SK-N-SH (cell line): ENCODE data around the gene DOCK4. TPM values are rescaled to one million over a fixed set of nuclear protein-coding genes. Genes with fewer than 3 reads are reported as not detected.

Source experiments
- CTCF ChIA-PET: fragments of 300-600, 350-600 bp; formaldehyde crosslinking; extraction: SDS; loops from one replicate; lab custom pipeline; 2021; lab: Yijun Ruan, JAX
- POLR2A ChIA-PET: fragments of 350-600 bp; sonication (Branson Sonifier 250); formaldehyde crosslinking; extraction: SDS; loops from one replicate; lab custom pipeline; 2020; ENCODE audit warnings: antibody characterized with exemption, inconsistent platforms; lab: Yijun Ruan, JAX
- DNase-seq: peaks from one replicate; pipeline ENCODE4 v3.0.0; 2012
- H2AFZ ChIP-seq: fragments of 200-600 bp; sonication (generic); 2 replicates; pipeline ENCODE4 v1.8.1; 2016; ENCODE audit warnings: antibody characterized with exemption, mild to moderate bottlenecking, low read depth
- H3F3A ChIP-seq: fragments of 200-600 bp; sonication (generic); replicated peaks from 2 replicates; pipeline ENCODE3; 2016; ENCODE audit warnings: antibody characterized with exemption, mild to moderate bottlenecking; ENCODE audit not compliant: insufficient read depth
- H3K27ac ChIP-seq, 2 experiments: fragments of 200-500 bp in 1 of 2; fragments of 200-600 bp in 1 of 2; sonication (Bioruptor generic) in 1 of 2; sonication (generic), shearing (Covaris generic) in 1 of 2; 2 replicates each; pipeline versions ENCODE4 v1.5.1 to v1.6.1; 2014 to 2016; ENCODE audit warnings: low read depth in 2 of 2, inconsistent platforms in 1 of 2, low read length in 1 of 2, mild to moderate bottlenecking in 1 of 2, mixed read lengths in 1 of 2
- H3K27me3 ChIP-seq: fragments of 200-600 bp; sonication (generic), shearing (Covaris generic); 2 replicates; pipeline ENCODE4 v1.6.1; 2016; ENCODE audit warnings: mixed run types; ENCODE audit not compliant: insufficient read depth
- H3K36me3 ChIP-seq, 2 experiments: fragments of 200-500 bp in 1 of 2; fragments of 200-600 bp in 1 of 2; sonication (Bioruptor generic) in 1 of 2; sonication (generic) in 1 of 2; replicated peaks in 1 of 2; 2 replicates each; pipeline versions ENCODE3 to v1.5.1; 2014 to 2016; ENCODE audit warnings: low read length in 1 of 2, mild to moderate bottlenecking in 1 of 2; ENCODE audit not compliant: insufficient read depth in 2 of 2, control insufficient read depth in 1 of 2
- H3K4me1 ChIP-seq, 2 experiments: fragments of 200-500 bp in 1 of 2; fragments of 200-600 bp in 1 of 2; sonication (Bioruptor generic) in 1 of 2; sonication (generic), shearing (Covaris generic) in 1 of 2; 2 replicates each; pipeline versions ENCODE4 v1.5.1 to v1.6.1; 2014 to 2016; ENCODE audit warnings: low read depth in 1 of 2, low read length in 1 of 2, mixed run types in 1 of 2; ENCODE audit not compliant: insufficient read depth in 2 of 2, control insufficient read depth in 1 of 2
- H3K4me2 ChIP-seq: fragments of 200-600 bp; sonication (generic), shearing (Covaris generic); 2 replicates; pipeline ENCODE4 v1.6.1; 2017; ENCODE audit warnings: mixed run types
- H3K4me3 ChIP-seq, 2 experiments: fragments of 200-500 bp in 1 of 2; fragments of 200-600 bp in 1 of 2; sonication (Bioruptor generic) in 1 of 2; sonication (generic), shearing (Covaris generic) in 1 of 2; 2 replicates each; pipeline versions ENCODE4 v1.5.1 to v1.8.1; 2014 to 2016; ENCODE audit warnings: low read depth in 2 of 2, inconsistent platforms in 1 of 2, low read length in 1 of 2, mild to moderate bottlenecking in 1 of 2, mixed read lengths in 1 of 2, moderate library complexity in 1 of 2
- H3K79me2 ChIP-seq: fragments of 200-600 bp; sonication (generic); 2 replicates; pipeline ENCODE4 v1.8.1; 2017; ENCODE audit warnings: mild to moderate bottlenecking; ENCODE audit not compliant: insufficient read depth
- H3K9ac ChIP-seq: fragments of 200-600 bp; sonication (generic); 2 replicates; pipeline ENCODE4 v1.6.1; 2017; ENCODE audit warnings: mixed run types
- H3K9me2 ChIP-seq: fragments of 200-600 bp; sonication (generic); 2 replicates; pipeline ENCODE4 v1.6.1; 2017; ENCODE audit warnings: mixed run types
- H3K9me3 ChIP-seq: fragments of 200-600 bp; sonication (generic); 2 replicates; pipeline ENCODE4 v1.6.1; 2017; ENCODE audit warnings: mixed run types, mild to moderate bottlenecking, moderate library complexity
- H4K20me1 ChIP-seq: fragments of 200-600 bp; sonication (generic); 2 replicates; pipeline ENCODE4 v1.6.1; 2017; ENCODE audit warnings: mild to moderate bottlenecking, mixed run types; ENCODE audit not compliant: insufficient read depth
- CHD2 ChIP-seq: fragments of 150-350 bp; IDR thresholded peaks from 2 replicates; pipeline ENCODE4 v1.6.1; 2018; ENCODE audit warnings: low read length; ENCODE audit not compliant: partially characterized antibody
- ELF1 ChIP-seq: IDR thresholded peaks from 2 replicates; pipeline ENCODE4 v1.4.0; 2012
- EP300 ChIP-seq, 2 experiments: IDR thresholded peaks; 2 replicates each; pipeline versions ENCODE4 v1.4.0 to v1.6.1; 2012; ENCODE audit warnings: borderline replicate concordance in 1 of 2, low read depth in 1 of 2, low read length in 1 of 2
- EZH2phosphoT487 ChIP-seq: fragments of 200-600 bp; sonication (generic); IDR thresholded peaks from 2 replicates; pipeline ENCODE4 v1.6.1; 2017; ENCODE audit warnings: low read depth, mixed run types, mild to moderate bottlenecking, antibody characterized with exemption, moderate library complexity, borderline replicate concordance
- FOSL2 ChIP-seq: IDR thresholded peaks from 2 replicates; pipeline ENCODE4 v1.4.0; 2012; ENCODE audit warnings: low read depth, mild to moderate bottlenecking, moderate library complexity, borderline replicate concordance
- FOXM1 ChIP-seq: IDR thresholded peaks from 2 replicates; pipeline ENCODE4 v1.4.0; 2012; ENCODE audit warnings: low read depth, mild to moderate bottlenecking
- MXI1 ChIP-seq: IDR thresholded peaks from 2 replicates; pipeline ENCODE4 v1.6.1; 2012; ENCODE audit warnings: mild to moderate bottlenecking, low read depth, low read length, improper control_type of control experiment
- NRF1 ChIP-seq: IDR thresholded peaks from 2 replicates; pipeline ENCODE4 v1.6.1; 2012; ENCODE audit warnings: low read depth, mild to moderate bottlenecking, low read length
- POLR2AphosphoS5 ChIP-seq: IDR thresholded peaks from 2 replicates; pipeline ENCODE4 v1.6.1; 2012; ENCODE audit warnings: low read depth, low read length
- RAD21 ChIP-seq: IDR thresholded peaks from 2 replicates; pipeline ENCODE4 v1.6.1; 2012; ENCODE audit warnings: mild to moderate bottlenecking, low read length
- RFX5 ChIP-seq: IDR thresholded peaks from 2 replicates; pipeline ENCODE4 v1.6.1; 2012; ENCODE audit warnings: mild to moderate bottlenecking, improper control_type of control experiment, low read length
- RXRA ChIP-seq: IDR thresholded peaks from 2 replicates; pipeline ENCODE4 v1.4.0; 2012; ENCODE audit warnings: low read depth, mild to moderate bottlenecking, borderline replicate concordance
- SIN3A ChIP-seq: IDR thresholded peaks from 2 replicates; pipeline ENCODE4 v1.6.1; 2012; ENCODE audit warnings: low read depth, mild to moderate bottlenecking, low read length, moderate library complexity, borderline replicate concordance
- YY1 ChIP-seq: IDR thresholded peaks from 2 replicates; pipeline ENCODE4 v1.4.0; 2012; ENCODE audit warnings: low read depth, mild to moderate bottlenecking
- WGBS: methylation state at CpG from one replicate; pipeline ENCODE4 v1.1.6; 2017; ENCODE audit warnings: low lambda C conversion rate; 5-methylcytosine and 5-hydroxymethylcytosine counted together
- polyA plus RNA-seq, 3 experiments: library from polyadenylated mRNA; depleted of rRNA; stranded (reverse); fragments of >200 nt; gene quantifications; 2 replicates each; pipeline ENCODE4 v1.2.3, GENCODE V29; 2012
- TF ChIP-seq, protein P1 (sequence below): IDR thresholded peaks from 2 replicates; pipeline ENCODE4 v1.6.1; 2012; ENCODE audit warnings: mild to moderate bottlenecking, low read depth, low read length, moderate library complexity
- TF ChIP-seq, protein P2 (sequence below): IDR thresholded peaks from 2 replicates; pipeline ENCODE4; 2012
- TF ChIP-seq, protein P3 (sequence below): IDR thresholded peaks from 2 replicates; pipeline ENCODE4 v1.4.0; 2012; ENCODE audit warnings: low read depth, borderline replicate concordance
- TF ChIP-seq, protein P4 (sequence below): IDR thresholded peaks from 2 replicates; pipeline ENCODE4 v1.4.0; 2012; ENCODE audit warnings: low read depth

Gene DOCK4
- polyA plus RNA-seq, 1 of the 3 experiments (the other 2 are of a cell fraction), result 8.5 TPM

DNA sequence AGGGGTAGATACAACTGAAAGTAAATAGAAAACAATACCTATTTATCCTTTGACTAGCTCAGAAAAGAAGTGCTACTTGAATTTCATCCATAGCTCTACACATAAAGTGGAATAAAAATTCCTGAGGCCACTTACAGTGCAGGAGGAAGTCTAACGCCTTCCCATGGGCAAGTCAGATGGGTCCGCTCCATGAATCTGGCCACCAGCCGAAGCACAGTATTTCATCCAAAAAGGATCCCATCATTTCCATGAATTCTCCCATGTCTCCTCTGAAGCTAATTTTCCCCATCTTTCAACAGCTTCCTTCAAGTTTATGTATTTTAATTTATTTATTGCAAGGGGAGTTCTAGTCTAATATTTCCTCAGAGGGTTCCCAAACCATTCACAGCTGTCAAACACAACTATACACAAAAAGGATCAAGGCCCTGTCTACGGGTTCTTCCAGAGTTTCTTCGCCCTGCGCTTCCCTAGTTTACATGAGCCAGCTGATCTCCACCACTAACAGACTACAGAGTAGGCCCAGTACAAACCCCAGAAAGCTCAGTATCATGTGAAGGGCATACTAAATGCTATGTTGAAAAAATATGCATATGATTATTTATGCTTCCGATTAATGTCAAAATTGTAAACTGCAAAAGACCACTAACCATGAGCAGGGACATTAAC is 184.7 kb downstream of the DOCK4 start (continued):
- TF ChIP-seq EZH2phosphoT487 (no peak), MXI1 (no peak)

DNA sequence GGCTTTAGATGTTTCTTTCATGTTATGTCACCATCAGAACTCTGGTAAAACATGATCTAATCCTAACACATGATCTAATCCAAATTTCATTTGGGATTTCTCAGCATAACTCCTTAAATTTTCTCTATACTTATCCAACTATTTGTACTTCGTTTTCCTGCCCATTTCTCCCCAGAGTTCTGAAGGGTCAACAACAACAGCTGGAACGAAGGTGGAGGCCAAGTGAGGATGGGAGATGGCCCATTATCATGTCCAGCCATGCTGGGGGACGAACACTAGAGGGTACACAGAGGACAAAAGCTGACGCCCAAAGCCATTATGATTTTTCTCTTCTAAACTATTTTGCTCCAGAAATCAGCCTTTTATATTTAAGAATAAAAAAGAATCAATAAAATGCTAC is 185.4 kb downstream of the DOCK4 start:
- no peak for TF ChIP-seq EP300 (IDR thresholded peaks at IDR 0.05; ENCODE audit: borderline replicate concordance in 1 of 2, low read depth in 1 of 2, low read length in 1 of 2)
- no peak for TF ChIP-seq POLR2AphosphoS5
- no peak for TF ChIP-seq NRF1
- TF ChIP-seq RXRA, result no peak
- TF ChIP-seq YY1, result no peak
- no peak for TF ChIP-seq FOXM1
- no peak for TF ChIP-seq CHD2
- no peak for TF ChIP-seq MXI1
- TF ChIP-seq, all 33 proteins: peak for 0

DNA sequence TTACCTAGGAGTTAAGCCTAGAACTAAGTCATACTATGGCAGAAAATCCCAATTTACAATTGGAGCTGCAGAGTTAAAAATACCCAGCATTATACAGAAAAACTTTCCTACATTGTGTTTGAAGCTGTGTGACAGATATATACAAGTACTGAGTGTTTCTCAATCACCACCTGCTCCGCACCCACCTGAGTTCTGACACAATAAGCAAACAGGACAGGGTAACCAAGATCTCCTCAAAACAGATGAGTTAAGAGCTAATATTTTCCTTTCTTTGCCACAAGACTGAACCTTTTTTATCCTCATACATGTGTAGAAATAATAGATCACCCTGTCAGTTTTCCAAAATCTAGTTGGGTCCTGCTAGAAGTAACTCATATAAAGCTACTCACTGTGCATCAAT is 186.3 kb downstream of the DOCK4 start:
- Histone ChIP-seq H3K9me2 (no peaks in the 10 kb centered on the region), H3K4me2 (no peak overlapping the region), H2AFZ (no peak overlapping the region), H3K79me2 (no peaks in the 10 kb centered on the region), H3K9me3 (no peaks in the 10 kb centered on the region), H3K4me1 (peaks cover 0 to 27% of the 10 kb centered on the region in 2 experiments; a peak in 2 of 4 replicates), H3K9ac (no peak overlapping the region), H4K20me1 (no peaks in the 10 kb centered on the region), H3K27me3 (no peaks in the 10 kb centered on the region), H3F3A (no peaks in the 10 kb centered on the region), H3K27ac (peak overlapping the region in 1 of 2 experiments; percentile 84; a peak in 2 of 4 replicates), H3K4me3 (no peak overlapping the region), H3K36me3 (no peaks in the 10 kb centered on the region)
- ChIA-PET CTCF (interaction anchor here (0.8 to 1.4 kb wide), 4 partner anchors 8 to 159 kb away, joined by 3 to 5 read pairs (median 4); no protein-coding TSS in a partner anchor), POLR2A (interaction anchor here (0.7 kb wide), 1 partner anchor 8 kb away, joined by 3 read pairs; no protein-coding TSS in a partner anchor)
- 100% methylated on average over 1 of the region's 1 CpG for WGBS
- no peak for DNase-seq
- TF ChIP-seq, protein P1, sequence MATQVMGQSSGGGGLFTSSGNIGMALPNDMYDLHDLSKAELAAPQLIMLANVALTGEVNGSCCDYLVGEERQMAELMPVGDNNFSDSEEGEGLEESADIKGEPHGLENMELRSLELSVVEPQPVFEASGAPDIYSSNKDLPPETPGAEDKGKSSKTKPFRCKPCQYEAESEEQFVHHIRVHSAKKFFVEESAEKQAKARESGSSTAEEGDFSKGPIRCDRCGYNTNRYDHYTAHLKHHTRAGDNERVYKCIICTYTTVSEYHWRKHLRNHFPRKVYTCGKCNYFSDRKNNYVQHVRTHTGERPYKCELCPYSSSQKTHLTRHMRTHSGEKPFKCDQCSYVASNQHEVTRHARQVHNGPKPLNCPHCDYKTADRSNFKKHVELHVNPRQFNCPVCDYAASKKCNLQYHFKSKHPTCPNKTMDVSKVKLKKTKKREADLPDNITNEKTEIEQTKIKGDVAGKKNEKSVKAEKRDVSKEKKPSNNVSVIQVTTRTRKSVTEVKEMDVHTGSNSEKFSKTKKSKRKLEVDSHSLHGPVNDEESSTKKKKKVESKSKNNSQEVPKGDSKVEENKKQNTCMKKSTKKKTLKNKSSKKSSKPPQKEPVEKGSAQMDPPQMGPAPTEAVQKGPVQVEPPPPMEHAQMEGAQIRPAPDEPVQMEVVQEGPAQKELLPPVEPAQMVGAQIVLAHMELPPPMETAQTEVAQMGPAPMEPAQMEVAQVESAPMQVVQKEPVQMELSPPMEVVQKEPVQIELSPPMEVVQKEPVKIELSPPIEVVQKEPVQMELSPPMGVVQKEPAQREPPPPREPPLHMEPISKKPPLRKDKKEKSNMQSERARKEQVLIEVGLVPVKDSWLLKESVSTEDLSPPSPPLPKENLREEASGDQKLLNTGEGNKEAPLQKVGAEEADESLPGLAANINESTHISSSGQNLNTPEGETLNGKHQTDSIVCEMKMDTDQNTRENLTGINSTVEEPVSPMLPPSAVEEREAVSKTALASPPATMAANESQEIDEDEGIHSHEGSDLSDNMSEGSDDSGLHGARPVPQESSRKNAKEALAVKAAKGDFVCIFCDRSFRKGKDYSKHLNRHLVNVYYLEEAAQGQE, result no peak
- TF ChIP-seq ELF1 (no peak), RFX5 (no peak), EP300 (IDR thresholded peaks at IDR 0.05; ENCODE audit: borderline replicate concordance in 1 of 2, low read depth in 1 of 2, low read length in 1 of 2) (no peak), RAD21 (no peak), SIN3A (no peak), NRF1 (no peak), EZH2phosphoT487 (no peak), FOSL2 (no peak)
- TF ChIP-seq, protein P2, sequence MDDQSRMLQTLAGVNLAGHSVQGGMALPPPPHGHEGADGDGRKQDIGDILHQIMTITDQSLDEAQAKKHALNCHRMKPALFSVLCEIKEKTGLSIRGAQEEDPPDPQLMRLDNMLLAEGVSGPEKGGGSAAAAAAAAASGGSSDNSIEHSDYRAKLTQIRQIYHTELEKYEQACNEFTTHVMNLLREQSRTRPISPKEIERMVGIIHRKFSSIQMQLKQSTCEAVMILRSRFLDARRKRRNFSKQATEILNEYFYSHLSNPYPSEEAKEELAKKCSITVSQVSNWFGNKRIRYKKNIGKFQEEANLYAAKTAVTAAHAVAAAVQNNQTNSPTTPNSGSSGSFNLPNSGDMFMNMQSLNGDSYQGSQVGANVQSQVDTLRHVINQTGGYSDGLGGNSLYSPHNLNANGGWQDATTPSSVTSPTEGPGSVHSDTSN, result no peak
- TF ChIP-seq, protein P3, sequence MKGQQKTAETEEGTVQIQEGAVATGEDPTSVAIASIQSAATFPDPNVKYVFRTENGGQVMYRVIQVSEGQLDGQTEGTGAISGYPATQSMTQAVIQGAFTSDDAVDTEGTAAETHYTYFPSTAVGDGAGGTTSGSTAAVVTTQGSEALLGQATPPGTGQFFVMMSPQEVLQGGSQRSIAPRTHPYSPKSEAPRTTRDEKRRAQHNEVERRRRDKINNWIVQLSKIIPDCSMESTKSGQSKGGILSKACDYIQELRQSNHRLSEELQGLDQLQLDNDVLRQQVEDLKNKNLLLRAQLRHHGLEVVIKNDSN, result no peak
- TF ChIP-seq, protein P4, sequence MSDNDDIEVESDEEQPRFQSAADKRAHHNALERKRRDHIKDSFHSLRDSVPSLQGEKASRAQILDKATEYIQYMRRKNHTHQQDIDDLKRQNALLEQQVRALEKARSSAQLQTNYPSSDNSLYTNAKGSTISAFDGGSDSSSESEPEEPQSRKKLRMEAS, result no peak

More for the DNA sequence above, 185.4 kb downstream of the DOCK4 start:
- peaks cover 0 to 27% of the 10 kb centered on the region in 2 experiments; a peak in 2 of 4 replicates for H3K4me1 ChIP-seq
- no peaks in the 10 kb centered on the region for H3K36me3 ChIP-seq
- H3K27me3 ChIP-seq, result no peaks in the 10 kb centered on the region
- POLR2A ChIA-PET, result interaction anchor here (0.7 kb wide), 1 partner anchor 9 kb away, joined by 3 read pairs; no protein-coding TSS in a partner anchor
- no peak overlapping the region for H3K4me3 ChIP-seq
- no peaks in the 10 kb centered on the region for H4K20me1 ChIP-seq
- no peaks in the 10 kb centered on the region for H3F3A ChIP-seq
- WGBS, result 81% methylated on average over 4 of the region's 4 CpGs
- no peak overlapping the region for H3K27ac ChIP-seq
- H3K9me3 ChIP-seq, result no peaks in the 10 kb centered on the region
- no peak for DNase-seq
- H3K79me2 ChIP-seq, result no peaks in the 10 kb centered on the region
- no peak overlapping the region for H2AFZ ChIP-seq
- no peak overlapping the region for H3K4me2 ChIP-seq
- CTCF ChIA-PET, result interaction anchor here (0.7 to 1.3 kb wide), 5 partner anchors 9 to 258 kb away, joined by 3 to 4 read pairs (median 3); no protein-coding TSS in a partner anchor
- no peaks in the 10 kb centered on the region for H3K9me2 ChIP-seq
- H3K9ac ChIP-seq, result no peak overlapping the region
